HG03139 (cell line): ENCODE results near the gene CHMP4A.

Experiments
- ATAC-seq: cut with Tn5 transposase; IDR thresholded peaks from one replicate; pipeline ENCODE4 v1.9.1; 2021; ENCODE audit not compliant: unreplicated experiment

CHMP4A gene

DNA sequence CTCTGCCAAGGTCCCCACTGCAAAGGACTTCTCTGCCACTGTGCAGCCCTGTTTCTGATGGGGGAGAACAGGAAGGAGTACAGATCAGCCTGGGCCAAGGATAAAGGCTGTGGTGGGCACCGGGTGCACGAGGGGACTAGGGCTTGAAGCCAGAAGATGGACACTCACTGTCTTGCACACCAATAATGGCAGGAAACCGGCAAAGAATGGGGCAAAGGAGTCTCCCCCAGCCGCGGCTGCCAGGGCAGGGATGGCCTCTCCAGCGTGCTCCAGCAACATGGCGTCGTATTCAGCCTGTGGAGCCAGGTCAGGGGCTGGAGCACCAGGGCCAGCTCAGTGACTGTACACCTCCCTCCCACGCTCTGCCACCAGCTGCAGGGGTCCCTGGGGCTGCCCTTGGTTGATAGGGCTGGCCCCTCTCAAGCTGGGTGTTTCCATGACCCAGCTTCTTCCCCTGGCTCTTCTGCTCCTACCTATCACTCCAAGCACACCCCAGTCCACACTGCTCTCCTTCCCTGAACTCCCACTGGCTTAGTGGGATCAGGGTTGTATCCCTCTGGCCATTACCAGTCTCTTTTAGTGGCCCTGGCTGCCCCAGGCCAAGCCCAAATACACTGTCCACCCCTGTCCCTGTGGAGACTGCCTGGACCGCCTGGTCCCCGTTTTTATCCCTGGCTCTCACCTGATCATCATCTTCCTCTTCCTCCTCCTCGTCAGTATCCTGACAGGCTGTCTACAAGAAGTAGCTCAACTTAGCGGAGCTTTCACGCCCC is 31.0 kb downstream of the CHMP4A start:
- ATAC-seq: no peak

GRCh38 chr14:24181371-24182077 is 31.8 kb downstream of the CHMP4A start:
- ATAC-seq: no peak

DNA sequence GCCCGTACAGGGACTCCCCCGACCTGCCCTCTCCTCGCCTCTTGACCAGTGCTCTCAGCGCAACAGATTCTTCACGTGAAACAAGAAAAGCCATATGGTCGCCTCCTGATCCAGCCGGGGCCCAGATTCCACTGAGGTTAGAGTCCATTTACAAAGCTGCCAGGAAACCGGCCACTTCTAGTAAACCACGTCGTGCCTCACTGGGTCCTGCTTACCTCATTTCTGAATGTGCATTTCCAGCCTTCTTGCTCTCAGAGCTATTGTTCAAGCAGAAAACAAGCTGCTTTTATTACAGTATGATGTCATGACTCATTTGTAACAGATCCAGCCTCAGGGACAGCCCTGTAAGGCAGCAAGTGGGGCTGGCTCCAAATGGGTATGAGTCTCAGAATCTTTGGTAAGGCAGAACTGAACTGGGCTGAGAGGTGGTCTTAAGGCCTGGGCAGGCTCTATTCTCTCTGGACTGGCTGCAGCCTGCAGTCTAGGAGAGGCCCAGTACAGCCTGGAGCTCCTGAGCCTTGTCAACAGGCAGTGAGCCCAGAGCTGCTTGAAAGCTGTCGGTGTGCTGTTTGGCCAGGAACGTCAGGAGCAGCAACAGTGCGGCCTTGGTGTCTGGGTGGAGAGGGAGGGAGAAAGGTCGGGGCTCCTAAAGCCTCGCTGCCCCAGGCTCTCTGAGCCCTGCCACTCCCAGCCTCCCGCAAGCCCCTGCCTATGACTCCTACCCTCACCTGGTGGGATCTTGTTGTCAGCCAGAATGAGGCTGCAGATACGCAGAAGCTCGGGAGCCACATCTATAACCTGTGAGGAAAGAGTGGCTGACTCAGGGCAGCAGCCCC is 33.1 kb downstream of the CHMP4A start:
- no peak for ATAC-seq

- ATAC-seq: no peak
Observed at GRCh38 chr14:24179294-24179960, 33.9 kb downstream of the CHMP4A start.

DNA sequence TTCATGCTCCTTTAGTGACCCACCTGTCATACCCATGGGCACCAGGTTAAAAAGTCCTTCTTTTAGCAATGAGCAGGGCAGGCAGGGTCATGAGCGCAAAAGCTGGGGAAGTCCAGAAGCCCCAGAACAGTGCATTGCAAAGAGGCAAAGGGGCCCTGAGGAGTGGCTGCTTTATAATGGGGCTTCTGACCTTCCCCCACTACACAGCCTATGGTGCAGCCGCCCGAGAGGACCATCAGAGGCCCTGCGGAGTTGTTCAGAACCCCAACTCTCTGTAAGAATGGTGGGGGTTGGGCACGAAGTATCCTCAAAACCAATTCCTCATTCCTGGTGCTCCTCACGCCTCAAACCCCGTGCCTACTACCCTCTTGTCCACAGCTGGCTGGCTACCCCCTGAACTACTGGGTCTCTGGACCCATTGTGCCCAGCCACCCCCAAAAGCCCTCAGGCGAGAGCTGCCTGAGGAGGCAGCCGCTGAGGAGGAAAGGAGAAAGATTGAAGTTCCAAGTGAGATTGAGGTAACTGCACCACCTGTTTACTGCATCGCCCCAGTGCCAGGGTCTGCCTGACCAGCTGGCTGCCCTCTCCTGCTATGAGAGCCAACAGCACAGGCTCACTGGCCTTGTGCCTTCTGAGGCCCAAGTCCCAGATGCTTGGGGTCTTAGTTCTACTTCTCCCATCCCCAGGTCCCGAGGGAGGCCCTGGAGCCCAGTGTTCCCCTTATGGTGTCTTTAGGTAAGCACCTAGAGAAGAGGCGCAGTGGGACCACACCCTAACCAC is 34.7 kb downstream of the CHMP4A start:
- ATAC-seq: no peak

DNA sequence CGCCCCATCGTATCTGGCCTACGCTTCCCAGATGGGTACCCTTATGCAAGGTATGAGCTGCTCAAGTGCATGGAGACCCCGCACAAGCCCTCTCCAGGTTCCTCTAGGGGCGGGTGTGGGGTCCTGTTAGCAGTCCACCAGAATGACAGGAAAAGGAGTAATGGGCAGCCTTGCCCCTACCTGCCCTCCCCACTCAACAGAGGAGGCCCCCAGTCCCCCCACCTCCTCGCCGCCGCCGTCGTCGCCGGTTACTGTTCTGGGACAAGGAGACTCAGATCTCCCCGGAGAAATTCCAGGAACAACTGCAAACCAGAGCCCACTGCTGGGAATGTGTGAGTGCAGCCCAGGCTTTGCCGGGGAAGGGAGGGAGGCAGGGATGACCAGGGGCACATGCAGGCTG is 35.4 kb downstream of the CHMP4A start:
- ATAC-seq: no peak

GRCh38 chr14:24177041-24177825 is 36.1 kb downstream of the CHMP4A start:
- no peak for ATAC-seq

DNA sequence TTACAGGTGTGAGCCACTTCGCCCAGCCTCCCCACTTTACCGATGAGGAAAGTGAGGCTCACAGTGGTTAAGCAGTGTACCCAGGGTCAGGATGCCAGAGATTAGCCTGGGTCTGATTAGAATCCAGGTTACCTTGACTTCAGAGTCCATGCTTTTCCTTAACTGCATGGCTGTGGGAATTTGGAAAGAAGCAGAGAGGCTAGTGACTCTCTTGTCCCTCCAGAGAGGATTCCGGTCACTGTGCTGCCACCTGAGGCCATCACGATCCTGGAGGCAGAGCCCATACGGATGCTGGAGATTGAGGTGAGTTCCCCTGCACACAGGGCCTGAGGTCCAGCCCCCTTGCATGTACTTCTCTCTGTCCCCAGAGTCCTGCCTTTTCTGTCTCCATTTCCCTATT is 36.7 kb downstream of the CHMP4A start:
- ATAC-seq: no peak

- no peak for ATAC-seq
Observed at GRCh38 chr14:24172871-24173281, 40.4 kb downstream of the CHMP4A start.

DNA sequence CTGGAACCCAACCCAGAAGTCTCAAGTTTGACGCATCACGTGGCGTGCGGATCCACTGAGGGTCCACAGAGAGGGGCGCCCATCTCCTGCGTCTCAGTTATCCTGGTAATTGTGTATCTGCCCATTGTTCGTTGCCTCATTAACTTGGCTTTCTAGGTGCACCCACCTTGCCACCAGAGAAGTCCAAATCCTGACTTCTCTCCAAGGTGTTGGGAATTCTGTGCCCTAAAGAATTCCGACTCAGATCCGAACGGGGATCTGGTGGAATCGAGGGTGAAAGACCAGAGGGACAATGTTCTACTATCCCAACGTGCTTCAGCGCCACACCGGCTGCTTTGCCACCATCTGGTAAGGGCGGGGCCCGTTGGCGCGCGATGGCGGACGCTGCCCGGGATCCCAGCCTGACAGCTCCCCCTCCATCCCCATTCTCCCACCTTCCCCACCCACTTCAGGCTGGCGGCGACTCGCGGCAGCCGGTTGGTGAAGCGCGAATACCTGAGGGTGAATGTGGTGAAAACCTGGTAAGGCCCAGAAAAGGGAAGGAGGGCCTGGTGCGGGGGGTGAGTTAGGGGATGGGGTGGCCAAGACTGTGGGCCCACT is 40.9 kb downstream of the CHMP4A start:
- ATAC-seq: no peak

GRCh38 chr14:24171422-24172260 is 41.6 kb downstream of the CHMP4A start, which contains the start of gene REC8:
REC8 (plus strand) TSS chr14:24172080; CDS start chr14:24172553, 473 bp downstream.
- peak; percentile 65 for ATAC-seq

DNA sequence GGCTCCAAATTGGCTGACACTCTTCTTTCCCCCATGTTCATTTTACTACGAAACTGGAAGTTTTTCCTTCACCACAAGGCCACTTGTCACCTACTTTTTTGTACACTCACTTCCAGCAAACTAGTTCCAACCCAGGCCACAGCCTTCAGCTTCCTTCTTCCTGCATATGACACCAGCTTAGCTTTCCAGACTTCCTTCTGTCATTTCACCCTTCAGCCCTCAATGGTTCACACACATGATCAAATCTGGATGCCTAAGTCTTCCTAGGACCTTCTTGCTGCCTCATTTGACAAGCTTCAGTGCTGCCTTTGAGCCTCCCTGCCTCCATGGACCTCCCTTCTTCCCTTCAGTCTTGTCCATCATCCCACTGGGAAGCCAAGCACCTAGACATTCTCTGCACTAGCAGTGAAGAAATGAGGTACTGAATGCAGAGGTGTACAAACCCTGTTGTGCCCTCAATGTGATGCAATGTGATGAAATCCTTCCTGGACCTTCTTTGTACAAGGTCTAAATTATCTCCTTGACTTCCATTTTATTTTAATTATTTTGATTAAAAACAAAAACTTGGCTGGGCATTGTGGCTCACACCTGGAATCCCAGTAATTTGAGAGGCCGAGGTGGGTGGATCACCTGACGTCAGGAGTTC is 45.7 kb downstream of the CHMP4A start:
- ATAC-seq: no peak

DNA sequence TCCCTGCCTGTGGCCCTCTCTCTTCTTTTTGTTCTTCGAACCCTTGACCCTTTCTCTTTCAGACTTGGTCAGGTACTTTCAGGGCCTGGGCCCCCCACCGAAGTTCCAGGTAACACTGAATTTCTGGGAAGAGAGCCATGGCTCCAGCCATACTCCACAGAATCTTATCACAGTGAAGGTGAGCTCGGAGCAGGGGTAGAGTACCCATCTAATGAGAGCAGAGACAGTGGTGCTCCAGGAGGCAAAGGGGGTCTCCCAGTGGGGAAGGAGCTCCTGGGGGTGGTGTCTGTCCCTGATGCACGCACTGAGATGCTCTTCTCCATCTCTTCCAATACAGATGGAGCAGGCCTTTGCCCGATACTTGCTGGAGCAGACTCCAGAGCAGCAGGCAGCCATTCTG is 47.5 kb downstream of the CHMP4A start:
- ATAC-seq: no peak

DNA sequence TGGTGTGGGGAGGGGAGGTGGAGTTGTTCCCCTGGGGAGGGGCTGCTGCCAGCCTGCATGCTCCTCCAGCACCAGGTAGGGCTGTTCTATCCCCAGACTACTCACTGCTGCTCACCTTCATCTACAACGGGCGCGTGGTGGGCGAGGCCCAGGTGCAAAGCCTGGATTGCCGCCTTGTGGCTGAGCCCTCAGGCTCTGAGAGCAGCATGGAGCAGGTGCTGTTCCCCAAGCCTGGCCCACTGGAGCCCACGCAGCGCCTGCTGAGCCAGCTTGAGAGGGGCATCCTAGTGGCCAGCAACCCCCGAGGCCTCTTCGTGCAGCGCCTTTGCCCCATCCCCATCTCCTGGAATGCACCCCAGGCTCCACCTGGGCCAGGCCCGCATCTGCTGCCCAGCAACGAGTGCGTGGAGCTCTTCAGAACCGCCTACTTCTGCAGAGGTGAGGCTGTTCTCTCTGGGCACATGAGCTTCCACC is 48.7 kb downstream of the CHMP4A start:
- no peak for ATAC-seq

GRCh38 chr14:24162093-24162492 is 51.2 kb downstream of the CHMP4A start:
- no peak for ATAC-seq

DNA sequence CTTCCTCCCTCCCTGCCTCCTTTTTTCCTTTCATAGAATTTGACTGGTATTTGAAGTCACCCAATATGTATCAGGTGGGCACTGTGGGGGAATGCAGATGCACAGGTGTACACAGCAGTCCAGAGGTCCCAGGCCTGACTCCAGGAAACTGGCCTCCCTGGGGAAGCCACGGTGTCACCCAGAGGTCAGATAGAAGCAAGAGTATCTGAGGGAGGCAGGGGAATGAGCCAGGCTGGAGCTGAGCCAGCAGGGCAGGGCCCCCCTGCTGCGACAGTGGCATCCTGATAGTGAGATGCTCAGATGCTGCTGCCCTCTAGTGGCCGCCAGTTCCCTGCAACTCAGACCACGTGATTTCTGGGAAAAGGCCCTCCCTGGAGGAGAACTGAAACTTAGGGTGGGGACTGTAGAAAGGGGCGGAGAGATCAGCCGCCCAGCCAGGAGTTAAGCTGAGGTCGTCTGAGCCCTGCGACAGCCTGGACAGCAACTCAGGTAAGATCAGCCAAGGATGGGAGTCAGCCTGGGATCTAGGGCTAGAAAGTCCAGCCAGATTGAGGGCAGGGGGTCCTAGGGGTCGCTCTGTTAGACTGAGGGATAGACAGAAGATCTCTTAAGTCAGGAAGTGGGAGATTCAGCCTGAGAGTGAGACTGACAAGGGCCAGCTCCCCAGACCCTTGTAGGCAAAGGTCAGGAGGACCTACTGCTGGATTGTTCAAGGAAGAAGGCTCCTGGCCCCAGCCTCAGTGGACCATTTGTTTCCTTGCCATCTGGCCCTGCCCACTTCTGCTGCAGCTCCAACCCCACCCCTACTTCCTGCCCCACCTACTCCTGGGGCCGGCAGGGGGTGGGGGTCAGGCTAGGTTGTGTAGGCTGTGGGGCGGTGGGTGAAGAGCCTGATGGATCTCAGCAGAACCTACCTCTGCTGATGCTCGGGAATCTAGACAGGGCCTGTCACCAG is 52.2 kb downstream of the CHMP4A start, which contains the start of gene IRF9:
Gene IRF9, plus strand, starts transcription at position 416 of the 955 bp plus-strand sequence. CDS start 880 bp downstream, outside the sequence.
- peak; percentile 68 for ATAC-seq
